Stimulated activated CD8-positive, alpha-beta memory T cell treated with anti-CD3 and anti-CD28 coated beads, Interleukin-7, amount 100 ng/mL, for 4 hours (primary cell): ENCODE measurements around the gene TRPV5.

Experiments used
- DNase-seq, 2 donors: peaks; one replicate each; pipeline ENCODE4 v3.0.0-alpha.2; 2020; ENCODE audit warnings: low read depth in 2 of 2

TRPV5 gene

DNA sequence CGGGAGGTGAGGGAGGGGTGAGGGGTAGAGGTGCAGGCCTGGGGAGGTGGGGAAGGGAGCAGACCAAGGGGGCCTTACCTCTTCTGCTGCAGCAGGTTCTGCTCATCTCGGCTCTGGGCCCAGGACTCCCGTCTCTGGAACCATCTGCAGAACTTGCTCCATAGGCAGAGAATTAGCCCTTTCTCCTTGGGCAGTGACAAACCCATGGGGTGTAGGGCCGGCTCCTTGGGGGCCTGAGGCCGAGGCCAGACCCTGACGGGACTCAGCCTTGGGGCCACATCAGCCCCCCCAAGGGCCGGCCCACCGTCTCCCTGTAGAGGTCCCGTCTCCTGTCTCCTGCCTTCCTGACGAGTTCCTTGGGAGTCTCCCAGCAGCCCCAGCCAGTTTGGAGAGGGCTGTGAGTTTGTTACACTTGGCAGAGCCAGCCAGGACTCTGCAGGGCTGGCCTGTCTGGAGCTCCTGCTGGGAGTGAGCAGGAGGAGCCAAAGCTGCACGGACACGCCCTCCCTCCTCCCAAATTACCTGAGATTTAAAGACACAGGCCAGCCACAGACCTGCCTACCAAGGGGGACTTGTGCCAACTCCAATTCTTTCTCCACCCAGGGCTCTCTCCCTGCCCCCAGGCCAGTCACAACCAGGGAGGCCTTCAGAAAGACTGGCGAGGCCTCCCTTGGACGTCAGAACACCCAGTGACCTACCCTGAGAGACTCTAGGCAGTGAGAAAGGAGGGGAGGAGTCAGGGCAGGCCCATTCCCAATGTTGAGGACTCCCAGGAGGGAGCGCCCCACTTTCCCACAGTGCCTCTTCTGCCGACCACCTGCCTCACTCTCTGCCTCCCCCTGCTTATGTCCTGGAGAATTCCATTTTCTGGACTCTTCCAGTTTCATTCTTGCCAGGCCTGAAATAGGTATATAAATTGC lies 48.0 kb downstream of the TRPV5 start, which contains the start of gene TRPV6:
Gene TRPV6 (minus strand): TSS at position 435 of the 920 bp plus-strand sequence.
- no peak for DNase-seq

GRCh38 chr7:142884286-142884640 lies 49.3 kb downstream of the TRPV5 start:
- DNase-seq = no peak

DNA sequence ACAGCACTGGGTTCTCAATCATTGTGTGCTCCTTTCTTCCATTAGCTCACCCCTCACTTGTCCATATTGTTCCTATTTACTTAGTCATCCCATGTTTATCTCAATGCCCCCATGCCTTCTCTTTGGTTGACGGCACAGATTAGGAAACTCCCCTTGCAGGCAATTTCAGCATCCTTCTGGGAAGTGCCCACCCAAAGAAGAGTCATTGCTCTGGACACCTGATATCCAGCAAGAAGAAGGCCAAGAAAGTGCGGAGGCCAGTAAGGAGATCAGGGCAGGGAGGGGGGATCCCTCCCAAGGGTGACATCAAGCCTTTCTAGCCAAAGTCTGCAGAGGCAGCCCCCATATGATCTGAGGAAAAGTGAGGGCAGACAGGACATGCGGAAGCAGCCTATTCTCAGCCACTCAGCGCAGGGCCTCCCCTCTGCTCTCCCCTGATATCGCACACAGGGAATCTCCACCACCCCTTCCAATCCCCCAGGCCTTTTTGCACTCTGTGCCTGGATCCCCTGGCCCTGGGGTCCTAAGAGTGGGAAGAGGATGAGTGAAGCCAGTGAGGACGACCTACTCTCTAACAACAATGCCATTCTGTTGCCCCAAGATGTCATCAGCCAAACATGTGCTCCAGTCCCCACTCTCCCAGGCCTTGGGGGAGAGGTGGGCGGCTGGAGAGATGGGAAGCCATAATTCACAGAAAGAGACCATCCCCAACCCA lies 49.8 kb downstream of the TRPV5 start:
- no peak for DNase-seq

GRCh38 chr7:142883145-142883544 lies 50.4 kb downstream of the TRPV5 start:
- DNase-seq = no peak

- DNase-seq = no peak
Observed at GRCh38 chr7:142882338-142882678, 51.2 kb downstream of the TRPV5 start.

DNA sequence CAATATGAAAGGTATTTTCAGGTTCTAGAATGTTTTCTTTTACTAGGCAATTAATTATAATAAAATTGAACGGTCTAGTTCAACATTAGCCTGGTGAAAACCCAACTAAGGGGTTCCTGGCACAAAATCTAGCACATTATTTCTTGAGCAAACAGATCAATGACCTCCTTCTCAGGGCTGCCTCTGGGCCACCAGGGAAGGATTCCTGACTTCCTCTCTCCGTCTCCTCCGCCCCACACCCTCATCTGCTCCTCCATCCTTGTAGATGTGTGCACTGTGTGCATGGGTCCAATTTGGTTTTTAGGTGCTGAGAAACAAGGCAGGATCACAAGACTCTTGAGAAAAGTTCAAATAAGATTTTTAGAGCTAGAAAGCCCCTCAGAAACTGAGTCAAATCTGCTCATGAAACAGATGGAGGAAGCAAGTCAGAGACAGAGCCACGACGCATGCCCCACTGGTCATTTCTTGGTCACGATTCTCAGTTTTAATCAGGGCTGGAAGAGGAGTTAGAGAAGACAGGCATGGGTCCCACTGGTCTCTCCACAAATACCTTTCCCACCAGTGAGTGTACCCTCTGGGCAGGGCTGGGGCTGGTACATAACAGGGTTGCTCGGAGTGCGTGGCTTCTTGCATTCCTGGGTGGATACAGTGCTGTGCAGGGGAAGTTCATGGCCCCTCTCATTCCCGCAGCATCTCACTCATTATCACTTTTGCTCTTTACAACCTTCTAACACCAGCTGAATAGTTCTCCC lies 51.8 kb downstream of the TRPV5 start:
- DNase-seq = no peak

GRCh38 chr7:142880876-142881505 lies 52.6 kb downstream of the TRPV5 start:
- DNase-seq = no peak

GRCh38 chr7:142879060-142879459 lies 54.5 kb downstream of the TRPV5 start:
- no peak for DNase-seq

DNA sequence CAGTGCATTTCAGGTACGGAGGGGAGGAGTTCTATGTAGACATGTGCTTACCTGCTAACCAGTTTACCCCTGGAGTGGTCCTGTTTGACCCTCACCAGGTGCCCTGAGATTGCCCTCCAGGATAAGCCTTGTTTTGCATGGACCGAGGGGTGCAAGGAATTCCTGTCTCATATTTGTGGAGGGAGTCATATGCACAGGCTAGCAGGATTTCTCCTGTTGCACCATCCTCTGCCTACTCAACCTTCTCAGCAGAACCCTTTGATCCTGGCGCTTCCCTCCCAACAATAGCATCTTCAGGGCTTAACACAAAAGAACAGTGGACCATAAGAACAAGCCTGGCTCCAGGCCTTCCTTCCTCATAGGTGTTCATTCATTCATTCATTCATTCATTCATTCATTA lies 55.2 kb downstream of the TRPV5 start:
- DNase-seq = no peak

DNA sequence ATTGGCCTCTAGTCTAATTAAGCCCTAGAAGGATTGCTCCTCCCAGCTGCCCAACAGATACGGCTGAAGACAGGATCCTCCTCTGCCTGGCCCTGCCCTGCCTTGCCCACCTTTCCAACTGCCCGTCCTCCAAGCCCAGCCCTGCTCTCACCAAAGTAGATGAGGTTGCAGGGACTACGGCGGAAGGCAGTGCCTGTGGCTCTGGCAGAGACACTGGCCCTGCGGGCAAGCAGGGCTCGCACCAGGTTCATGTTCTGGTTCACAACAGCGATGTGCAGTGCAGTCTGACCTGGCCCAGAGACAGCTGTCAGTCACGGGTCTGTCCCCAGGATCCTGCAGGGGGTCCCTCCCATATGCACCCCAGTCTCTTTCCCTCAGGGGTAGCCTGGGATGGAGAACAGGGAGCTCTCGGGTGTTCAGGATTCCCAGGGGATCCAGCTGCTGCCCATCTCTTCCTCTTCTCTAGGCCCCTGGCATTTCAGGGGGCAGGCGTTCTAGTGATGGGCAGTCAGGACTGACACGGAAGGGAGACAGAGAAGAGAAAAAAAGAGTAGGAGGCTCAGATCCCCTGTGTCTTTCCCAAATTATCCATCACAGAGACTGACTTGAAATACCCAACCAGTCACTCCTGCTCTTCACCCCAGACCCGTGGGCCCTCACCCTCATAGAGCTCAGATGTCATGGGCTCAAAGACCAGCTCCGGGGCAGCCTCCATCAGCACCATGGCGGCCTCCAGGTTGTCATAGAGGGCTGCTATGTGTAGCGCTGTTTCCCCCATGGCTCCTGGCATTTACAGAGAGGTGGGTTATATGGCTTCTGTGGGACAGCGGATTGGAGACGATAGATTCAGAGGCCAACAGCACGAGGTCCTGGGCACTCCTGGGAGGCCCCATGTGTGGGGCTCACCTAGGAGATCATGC lies 56.3 kb downstream of the TRPV5 start:
- no peak for DNase-seq

DNA sequence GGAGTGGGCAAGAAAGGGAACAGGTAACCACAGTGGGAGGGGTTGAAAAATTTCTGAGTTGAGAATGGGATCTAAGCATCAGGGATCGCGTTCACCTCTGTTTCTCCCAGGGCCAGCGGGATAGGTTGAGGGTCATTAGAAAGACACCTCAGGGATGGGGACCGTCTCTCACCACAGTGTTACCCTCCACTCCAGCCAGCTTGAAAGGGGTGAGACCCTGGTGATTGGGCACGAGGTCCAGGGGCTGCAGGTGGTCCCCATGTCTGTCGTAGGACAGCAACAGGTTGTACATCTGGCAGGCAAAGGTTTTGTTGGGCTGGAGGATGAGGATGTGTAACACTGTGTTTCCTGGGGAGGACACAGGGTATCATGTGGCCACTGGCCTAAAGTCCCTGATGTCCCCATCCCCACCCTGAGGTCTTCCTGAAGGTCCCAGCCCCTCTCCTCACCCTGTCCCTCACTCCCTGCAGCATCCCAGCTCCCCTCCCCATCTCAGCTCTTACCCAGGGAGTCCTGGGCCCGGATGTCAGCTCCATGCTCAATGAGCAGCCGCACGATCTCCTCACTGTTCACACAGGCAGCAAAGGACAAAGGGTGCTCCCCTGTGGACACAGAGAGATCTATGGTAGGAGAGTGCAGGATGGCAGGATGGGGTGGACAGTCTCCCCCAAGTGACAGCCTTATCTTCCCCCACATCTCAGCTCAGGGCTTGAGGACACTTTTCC lies 57.1 kb downstream of the TRPV5 start:
- DNase-seq = no peak

GRCh38 chr7:142875456-142875855 lies 58.1 kb downstream of the TRPV5 start:
- no peak for DNase-seq

DNA sequence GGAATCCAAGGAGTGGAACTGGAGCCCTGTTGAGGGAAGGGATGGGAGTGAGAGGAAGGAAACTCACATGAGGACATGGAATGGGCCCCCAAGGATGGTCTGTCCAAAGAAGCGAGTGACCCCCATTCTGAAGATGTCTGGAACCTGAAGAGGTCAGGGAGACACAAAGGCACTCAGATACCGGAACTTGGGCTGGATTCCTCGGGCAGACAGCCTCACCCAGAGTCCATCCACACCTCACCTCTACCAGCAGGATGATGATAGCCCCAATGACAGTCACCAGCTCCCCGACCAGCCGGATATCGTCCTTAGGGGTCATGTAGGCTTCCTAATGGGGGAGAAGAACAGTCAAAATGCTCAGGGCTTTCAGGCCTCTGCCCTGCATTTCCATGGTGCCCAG lies 58.7 kb downstream of the TRPV5 start:
- DNase-seq = no peak

DNA sequence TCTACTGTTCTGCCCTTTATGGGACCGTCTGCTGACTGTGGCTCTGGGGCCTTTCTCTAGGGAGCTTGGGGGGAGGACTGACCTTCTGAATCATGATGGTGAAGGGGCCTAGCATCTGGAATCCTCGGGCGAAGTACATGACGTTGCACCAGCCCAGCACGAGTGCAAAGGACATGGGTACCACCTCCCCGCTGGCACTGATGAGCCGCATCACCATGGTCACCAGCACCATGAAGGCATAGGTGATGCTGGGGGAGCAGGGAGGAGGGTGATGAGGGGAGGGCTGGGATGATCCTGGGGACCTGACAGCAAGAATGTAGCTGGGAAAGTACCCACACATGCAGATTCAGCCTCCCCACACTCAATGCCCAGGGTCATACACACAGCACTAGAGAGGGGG lies 59.1 kb downstream of the TRPV5 start:
- no peak for DNase-seq

- no peak for DNase-seq
Observed at GRCh38 chr7:142873871-142874270, 59.7 kb downstream of the TRPV5 start.

GRCh38 chr7:142873281-142873784 lies 60.2 kb downstream of the TRPV5 start:
- no peak for DNase-seq

DNA sequence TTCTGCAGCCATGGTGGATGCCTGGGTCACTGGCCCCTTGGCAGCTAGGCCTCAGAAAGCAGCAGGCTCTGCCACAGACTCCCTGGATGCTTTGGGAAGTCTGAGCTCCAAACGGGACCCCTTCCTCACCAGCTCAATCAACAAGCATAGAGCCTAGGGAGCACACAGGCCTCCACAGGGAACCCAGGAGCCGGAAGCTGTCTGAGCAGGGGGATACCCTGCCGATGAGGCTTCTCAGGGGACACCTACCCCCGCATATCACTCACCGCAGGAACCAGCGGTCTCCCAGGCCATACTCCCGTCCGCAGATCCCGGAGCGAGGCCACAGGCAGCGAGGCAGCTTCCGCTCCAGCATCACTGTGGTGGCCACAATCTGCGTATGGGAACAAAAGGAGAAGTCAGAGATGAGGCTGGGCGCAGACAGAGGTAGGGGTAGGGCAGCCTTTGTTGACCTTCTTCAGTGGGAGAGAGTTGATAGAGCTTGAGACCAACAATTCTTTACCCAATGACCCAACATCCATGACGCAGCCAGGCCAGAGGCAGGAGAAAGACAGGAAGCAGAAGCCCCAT lies 61.4 kb downstream of the TRPV5 start:
- DNase-seq = no peak

- DNase-seq = no peak
Observed at GRCh38 chr7:142871260-142872105, 62.1 kb downstream of the TRPV5 start.
